HG03469 (cell line): ENCODE data around the gene PRXL2C.
"Not testable (repeated sequence)": the region's sequence is repeated elsewhere in the genome, so short reads cannot be mapped to it uniquely, and the experiment has no call there.

ENCODE experiments used
- ATAC-seq: cut with Tn5 transposase; IDR thresholded peaks from one replicate; pipeline ENCODE4 v1.9.1; 2021; ENCODE audit warnings: mild to moderate bottlenecking, moderate library complexity, moderate number of reproducible peaks; ENCODE audit not compliant: unreplicated experiment

PRXL2C gene

DNA sequence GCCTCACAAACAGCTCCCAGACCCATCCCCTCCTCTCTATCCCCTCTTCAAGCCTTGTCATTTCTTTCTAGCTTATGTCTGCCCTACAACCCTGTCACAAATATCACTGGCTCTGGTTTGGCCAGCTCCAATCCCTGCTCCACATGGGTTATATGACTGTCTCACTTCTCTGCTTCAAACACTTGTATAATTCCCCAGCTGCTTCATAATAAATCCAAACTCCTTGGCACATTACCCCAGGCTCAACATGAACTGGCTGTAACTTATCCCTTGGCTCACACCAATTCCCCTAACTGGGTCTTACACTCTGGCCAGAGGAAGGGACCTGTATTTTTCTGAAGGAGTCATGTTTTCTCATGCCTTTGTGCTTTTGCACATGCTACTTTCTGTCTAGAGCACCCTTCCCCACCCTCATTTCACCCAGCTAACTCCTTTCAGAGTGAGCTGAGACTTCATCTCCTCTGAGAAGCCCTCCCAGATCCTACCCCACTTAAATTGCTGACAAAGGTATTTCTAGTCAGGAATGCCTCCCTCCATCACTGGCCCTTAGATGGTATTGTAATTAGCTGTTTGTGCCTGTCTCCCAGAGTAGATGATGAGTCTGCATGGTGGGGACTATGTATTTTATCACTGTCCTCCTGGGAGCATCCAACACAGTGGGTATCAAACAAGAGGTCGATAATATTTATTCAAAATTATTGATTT lies 5.3 kb downstream of the PRXL2C start:
- no peak for ATAC-seq

DNA sequence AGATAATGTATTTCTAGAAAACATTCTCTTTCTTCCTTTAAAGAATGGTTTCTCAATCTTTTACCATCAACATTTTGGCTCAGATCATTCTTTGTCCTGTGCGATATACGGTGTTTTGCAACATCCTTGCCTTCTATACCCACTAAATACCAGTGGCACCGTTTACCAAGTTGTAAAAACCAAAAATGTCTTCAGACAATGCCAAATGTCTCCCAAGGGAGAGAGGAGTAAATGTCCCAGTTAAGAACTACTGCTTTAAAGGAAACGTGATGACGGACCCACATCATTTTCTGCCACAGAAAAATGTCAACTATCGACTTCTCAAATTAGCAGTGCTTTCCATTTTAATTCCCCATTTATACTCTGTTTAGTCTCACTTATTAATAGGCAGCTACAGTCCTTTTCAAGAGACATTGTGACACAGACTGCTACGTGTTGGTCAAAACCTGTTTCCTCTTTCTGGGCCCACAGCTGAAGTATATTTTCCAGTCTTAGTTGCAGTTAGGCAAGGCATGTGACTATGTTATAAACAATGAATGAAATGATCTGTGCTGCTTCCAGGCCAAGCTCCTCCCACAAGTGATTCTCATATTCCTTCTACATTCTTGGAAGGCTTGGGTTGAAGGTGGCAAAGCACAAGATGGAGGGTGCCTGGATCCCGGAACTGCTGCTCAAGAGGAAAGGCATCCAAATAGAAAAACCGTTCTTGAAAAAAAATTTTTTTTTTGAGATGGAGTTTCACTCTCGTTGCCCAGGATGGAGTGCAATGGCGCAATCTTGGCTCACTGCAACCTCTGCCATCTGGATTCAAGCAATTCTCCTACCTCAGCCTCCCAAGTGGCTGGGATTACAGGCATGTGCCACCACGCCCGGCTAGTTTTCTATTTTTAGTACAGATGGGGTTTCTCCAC lies 8.8 kb downstream of the PRXL2C start:
- no peak for ATAC-seq

DNA sequence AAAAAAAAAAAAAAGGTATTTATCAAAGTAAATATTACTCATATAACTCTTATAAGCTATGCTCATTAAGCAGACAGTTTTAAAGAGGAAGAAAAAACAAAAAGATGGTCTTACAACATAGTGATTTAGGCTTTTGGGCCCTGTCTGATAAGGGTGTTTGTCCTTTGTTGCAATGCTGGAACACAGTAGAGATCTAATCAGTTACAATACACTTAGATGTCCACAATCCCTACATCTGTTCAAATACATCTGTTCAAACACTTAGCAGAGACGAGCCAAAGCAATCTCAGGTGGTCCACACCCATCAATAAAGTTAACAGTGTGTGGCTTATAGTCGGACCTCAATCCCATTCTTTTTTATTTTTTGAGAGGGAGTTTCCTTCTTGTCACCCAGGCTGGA lies 11.0 kb downstream of the PRXL2C start:
- no peak for ATAC-seq

DNA sequence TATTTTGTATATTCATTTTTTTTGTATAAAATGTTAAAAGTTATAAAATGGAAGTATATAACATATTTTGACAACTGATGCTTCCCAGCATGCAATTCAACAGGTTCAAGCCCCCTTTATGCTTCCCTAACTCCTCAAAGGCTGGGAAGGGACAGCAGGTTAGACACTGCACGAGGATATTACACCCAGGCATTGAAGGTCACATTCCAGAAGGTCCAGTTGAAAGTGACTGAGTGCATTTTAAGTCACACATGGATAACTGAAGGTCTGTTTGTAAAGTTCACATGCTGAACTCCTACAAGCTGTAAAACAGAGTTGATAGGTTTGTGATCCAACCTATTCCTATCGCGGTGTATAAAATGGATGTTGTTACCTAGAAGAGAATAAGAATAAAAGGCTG lies 13.6 kb downstream of the PRXL2C start:
- ATAC-seq, result no peak

DNA sequence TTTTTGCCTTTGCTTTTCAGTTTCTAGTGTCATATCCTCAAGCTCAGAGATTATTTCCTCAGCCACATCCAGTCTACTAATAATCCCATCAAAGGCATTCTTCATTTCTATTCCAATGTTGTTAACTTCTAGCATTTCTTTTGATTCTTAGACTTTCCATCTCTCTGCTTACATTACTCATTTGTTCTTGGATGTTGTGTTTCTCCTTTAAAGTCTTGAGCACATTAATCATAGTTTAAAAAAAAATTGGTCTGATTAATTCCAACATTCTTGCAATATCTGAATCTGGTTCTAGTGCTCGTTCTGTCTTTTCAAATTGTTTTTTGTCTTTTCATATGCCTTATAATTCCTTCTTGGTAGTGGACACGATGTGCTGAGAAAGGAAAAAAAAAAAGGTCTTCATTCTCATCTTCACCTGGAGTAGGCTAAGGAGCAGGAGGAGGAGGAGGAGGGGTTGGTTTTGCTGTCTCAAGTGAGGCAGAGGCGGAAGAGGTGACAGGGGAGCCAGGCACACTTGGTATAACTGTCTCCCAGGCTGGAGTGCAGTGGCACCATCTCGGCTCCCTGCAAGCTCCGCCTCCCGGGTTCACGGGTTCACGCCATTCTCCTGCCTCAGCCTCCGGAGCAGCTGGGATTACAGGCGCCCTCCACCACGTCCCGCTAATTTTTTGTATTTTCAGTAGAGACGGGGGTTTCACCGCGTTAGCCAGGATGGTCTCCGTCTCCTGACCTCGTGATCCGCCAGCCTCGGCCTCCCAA lies 16.3 kb downstream of the PRXL2C start:
- ATAC-seq, result no peak

DNA sequence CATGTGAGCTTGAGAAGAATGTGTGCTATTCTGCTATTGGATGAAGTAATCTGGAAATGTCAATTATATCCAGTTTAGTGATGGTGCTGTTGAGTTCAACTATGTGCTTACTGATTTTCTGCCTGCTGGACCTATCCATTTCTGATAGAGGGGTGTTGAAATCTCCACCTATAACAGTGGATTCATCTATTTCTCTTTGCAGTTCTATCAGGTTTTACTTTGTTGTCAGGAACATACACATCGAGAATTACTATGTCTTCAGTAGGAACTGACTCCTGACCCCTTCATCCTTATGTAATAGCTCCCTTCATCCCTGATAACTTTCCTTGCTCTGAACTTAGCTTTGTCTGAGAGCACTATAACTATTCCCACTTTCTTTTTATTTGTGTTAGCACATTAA lies 18.7 kb downstream of the PRXL2C start:
- no peak for ATAC-seq

DNA sequence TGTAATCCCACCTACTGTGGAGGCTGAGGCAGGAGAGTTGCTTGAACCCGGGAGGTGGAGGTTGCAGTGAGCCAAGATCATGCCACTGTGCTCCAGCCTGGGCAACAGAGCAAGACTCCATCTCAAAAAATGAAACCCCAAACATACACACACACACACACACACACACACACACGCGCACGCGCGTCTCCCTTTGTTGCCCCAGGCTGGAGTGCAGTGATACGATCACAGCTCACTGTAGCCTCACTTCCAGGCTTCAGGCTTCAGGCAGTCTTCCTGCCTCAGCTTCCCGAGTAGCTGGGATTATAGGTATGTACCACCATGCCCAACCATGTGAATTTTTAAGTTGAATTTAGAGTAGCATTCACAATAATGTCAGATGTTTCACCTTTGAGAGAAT lies 21.5 kb downstream of the PRXL2C start:
- ATAC-seq, result not testable (repeated sequence)

DNA sequence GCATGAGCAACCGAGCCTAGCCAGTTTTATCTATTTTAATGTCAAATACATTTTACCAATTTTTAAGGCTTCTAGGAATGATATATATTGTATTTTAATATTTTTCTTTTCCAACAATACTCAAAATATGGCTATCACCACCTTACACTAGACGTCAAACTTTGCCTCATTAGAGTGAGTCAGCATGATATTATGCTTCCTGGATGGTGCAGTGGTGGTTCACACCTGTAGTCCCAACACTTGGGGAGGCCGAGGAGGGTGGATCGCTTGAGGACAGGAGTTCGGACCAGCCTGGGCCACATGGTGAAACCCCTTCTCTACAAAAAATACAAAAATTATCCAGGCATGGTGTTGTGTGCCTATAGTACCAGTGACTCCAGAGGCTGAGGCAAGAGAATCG lies 28.2 kb downstream of the PRXL2C start:
- no peak for ATAC-seq

DNA sequence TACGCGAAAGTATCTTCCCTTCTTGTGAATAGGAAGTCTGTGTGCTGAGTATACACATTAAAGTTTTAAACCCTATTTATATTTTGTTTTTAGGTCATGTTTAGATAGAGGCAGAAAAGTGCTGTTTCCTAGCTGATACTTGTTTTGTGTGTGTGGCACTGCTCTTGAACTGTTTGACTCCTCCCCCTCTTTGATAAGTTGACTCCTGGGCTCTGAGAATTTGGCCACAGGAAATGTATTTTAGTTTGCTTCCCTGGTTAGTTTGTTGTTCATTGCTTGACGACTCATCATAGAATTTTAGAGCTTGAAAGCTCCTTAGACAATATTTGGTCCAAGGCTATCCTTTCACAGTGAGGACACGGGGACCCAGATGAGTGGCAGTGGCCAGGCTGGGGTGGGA lies 33.5 kb downstream of the PRXL2C start:
- ATAC-seq, result no peak

DNA sequence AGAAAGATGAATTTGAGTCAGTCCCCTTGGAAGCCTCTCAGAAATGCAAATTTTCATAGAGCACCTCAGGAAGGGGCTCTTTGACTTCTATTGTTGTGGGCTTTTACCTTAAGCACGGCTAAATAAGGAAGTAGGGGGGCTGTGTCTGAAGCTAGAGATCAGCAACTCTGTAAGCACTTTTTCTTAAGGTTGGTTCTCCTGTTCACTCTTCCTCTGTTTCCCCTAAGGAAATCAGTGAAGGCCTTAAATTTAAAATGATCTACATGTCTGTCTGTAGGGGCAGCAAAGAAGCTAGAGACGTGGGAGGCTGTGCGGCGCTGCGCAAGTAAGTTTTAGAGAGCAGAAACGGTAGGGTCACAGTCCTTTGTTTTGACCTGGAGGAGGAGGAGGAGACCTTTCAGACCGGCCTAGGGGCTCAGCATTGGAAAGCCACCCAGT lies 34.3 kb downstream of the PRXL2C start:
- no peak for ATAC-seq

DNA sequence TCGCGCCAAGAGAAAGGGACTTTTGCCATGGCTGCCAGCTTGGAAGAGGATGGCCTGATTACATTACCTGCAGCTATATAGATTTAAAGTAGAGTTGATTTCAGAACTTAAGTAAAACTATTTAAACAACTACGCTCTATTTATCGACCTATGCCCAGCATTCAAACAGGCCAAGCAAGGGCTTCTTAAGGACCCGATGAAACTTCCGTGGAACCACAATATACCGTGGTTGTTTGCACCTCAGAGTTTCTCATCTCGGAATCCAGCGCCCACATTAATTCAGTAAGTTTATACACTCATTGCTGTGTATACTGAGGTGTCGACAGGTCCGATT lies 35.0 kb downstream of the PRXL2C start:
- no peak for ATAC-seq

DNA sequence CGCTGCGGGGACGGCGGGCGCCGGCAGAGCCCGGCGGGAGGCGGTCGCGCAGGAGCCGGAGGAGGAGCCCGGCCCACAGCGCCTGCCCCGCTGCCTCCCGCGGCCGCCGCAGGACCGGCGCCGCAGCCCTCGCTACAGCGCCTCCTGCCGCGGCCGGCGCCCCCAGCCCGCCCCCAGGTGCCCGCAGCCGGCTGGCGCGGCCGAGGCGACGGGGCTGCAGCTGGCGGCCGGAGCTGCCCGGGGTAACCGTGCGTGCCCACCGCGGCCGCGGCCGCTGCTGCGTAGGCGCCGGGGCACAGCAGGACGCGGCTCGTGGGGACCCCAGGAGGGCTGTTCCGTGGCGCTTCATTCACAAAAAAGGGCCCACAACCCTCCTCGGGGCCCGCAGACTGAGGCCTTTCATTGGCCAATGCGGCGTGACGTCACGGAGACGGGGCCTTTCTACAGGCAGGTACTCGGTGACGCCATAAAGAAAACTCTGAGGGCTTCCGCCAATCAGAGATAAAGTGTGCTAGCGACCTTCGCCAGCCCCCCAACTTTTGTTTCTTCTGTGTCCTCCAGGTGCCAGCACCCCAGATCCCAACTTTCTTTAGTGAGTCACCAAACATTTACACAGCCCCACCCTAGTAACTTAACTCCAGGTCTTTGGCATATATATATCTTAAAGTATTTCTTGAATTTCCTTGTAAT lies 35.5 kb downstream of the PRXL2C start, which contains the start of gene CDC14B:
Gene CDC14B (minus strand): TSS at position 353 of the 690 bp plus-strand sequence. CDS start 465 bp downstream, outside the sequence.
- ATAC-seq, result no peak

DNA sequence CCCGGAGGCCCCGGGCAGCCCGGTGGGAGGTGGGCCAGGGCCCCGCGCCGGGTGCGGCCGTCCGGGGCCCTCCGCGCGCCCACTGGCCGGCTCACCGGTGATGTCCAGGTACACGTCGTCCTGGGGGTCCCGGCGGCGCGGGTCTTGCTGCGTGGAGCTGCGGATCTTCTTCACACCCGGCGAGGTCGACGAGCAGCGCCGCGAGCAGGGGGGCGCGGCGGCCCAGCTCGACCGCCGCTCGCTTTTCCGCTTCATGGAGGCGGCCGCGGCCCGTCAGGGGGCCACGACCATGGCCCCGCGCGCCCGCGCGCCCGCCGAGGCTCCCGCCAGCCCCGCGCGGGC lies 36.0 kb downstream of the PRXL2C start:
- ATAC-seq, result no peak

DNA sequence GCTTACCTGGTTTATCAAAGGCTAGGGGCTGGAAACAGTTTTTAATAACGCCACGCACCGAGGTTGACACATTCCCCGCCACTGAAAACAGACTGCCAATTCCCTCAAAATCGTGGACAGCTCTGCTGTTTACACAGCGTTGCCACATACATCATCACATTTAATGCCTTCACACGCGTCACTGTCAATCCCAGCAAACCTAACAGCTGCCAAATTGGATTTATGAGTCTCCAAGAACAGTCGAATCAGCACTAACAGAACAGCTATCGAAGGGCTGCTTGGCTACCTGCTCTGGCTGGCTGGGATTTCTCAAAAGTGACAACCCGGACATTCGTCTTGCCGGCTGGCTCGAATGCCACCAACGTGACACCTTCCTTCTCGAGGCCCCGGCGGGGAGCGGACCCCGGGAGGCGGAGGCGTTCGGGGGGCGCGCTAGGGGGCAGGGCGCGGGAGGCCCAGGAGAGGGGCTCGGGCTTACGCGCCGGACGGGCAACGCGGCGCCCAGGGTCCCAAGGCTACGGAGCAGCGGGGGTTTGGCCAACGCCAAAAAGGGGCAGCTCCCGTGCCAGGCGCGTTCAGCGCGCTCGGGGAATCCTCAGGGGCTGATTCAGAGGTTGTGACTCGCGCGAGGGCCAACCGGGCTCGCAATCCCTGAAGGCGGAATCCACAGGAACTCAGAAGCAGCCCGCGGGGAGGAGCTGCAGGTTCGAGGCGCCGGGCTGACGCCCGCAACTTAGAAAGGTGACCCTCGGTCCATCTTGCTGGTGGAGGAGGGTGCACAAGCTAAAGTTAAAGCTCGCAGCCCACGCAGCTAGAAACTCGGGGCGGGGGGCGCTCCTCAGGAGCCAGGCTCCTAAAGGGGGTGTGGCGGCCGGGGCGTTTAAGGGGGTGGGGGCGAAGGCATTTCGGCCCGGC lies 36.7 kb downstream of the PRXL2C start:
- ATAC-seq, result no peak

DNA sequence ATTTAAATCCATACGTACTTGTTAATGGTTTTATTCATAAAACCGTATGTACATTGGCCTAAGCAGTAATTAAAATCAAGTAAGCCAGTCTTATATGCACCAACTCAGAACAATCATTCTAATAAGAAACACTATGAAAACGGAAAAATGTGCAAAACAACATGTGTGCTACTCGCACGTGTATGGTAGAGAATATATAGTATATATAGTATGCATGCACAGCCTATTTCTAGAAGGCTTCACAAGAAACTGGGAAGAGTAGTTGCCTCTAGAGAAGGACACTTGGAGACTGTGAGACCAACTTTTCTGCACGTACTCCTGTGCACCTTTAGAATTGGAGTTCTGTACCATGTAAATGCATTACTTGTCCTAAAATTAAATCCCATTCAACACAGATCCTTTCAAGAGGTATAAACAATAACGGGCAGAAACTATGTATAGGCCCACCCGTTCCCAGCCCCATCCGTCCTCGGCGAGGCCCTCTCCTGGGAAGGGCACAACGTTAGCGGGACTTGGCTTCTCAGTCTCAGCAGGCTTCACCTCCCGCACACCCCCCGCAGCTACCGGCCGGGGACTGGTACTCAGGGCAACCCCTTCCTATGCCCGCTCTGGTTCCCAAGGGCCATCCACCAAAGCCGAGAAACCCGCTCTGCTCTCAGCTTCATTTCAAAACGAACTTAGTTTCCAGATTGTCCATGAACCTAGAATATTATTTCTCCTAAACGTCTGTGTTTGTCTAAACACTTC lies 37.5 kb downstream of the PRXL2C start:
- no peak for ATAC-seq

DNA sequence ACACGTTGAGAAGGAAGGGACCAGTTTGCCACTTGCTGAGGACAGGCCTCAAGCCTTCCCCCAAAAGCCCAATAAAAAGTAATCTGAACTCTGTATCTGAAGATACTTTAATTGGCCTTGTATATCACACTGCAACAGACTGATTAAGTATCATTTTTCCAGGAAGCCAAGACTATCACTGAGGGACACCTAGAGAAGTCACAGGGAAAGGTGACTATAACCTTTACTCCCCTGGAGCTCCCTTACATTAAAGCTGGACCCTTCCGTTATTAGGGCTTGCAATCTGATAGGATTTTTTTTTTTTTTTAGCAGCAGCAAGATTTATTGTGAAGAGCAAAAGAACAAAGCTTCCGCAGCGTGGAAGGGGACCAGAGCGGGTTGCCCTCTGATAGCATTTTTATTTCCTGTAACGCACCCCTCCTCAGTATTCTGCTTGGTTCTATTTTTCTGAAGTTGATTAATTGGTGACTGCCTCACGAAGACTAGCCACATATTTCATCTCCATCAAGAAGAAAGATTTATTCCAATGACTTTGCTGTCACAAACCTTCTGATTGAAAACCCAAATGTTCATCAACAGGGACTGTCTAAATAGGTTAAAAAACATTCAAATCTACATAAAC lies 38.2 kb downstream of the PRXL2C start:
- no peak for ATAC-seq

DNA sequence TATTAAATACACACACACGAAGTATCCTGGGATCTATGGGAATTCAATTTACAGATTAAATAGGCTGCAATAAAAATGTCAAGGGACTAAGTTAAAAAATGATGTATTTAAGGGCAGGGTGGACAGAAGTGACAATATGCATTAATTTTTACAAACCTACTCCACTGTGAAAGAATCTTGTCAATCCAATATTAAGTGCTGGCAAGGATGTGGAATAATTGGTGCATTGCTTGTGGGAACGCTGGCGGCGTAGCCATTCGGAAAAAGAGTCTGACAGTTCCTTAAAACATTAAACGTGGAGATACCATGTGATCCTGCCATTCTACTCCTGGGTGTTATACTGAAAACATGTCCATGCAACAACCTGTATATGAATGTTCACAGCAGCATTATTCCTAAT lies 39.7 kb downstream of the PRXL2C start:
- no peak for ATAC-seq

DNA sequence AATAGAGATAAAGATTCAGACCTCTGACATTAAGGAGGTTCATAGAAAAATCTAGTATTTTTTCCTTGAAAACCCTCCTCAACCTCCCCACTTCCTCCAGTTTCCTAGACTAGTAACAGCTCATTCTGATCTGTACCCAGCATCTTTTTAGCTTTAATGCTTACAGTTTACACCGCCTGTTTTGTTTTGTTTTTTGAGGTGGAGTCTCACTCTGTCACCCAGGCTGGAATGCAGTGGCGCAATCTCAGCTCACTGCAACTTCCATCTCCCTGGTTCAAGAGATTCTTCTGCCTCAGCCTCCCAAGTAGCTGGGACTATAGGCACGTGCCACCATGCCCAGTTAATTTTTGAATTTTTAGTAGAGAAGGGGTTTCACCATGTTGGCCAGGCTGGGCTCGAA lies 40.5 kb downstream of the PRXL2C start:
- not testable (repeated sequence) for ATAC-seq
